ENCODE measurements around the gene ERF.

ERF gene

GRCh38 chr19:42234364-42234763, 20.6 kb downstream of the ERF start:
- DNase-seq, result no peak

GRCh38 chr19:42233678-42234292, 21.1 kb downstream of the ERF start:
- DNase-seq, result no peak

GRCh38 chr19:42233106-42233505, 21.8 kb downstream of the ERF start:
- no peak for DNase-seq

- no peak for DNase-seq
Observed at GRCh38 chr19:42232435-42232834, 22.5 kb downstream of the ERF start.

GRCh38 chr19:42230571-42230970, 24.4 kb downstream of the ERF start:
- no peak for DNase-seq

- no peak for DNase-seq
Observed at GRCh38 chr19:42229855-42230351, 25.0 kb downstream of the ERF start.

GRCh38 chr19:42229301-42229854, 25.6 kb downstream of the ERF start:
- no peak for DNase-seq

GRCh38 chr19:42228641-42229040, 26.3 kb downstream of the ERF start:
- no peak for DNase-seq

GRCh38 chr19:42226886-42227285, 28.0 kb downstream of the ERF start:
- no peak for DNase-seq

GRCh38 chr19:42225718-42226292, 29.1 kb downstream of the ERF start:
- DNase-seq, result no peak

GRCh38 chr19:42224940-42225717, 29.8 kb downstream of the ERF start:
- DNase-seq, result no peak

GRCh38 chr19:42220751-42221097, 34.2 kb downstream of the ERF start:
- DNase-seq, result no peak

GRCh38 chr19:42219812-42220750, 34.8 kb downstream of the ERF start, which contains the start of gene ZNF526:
TSS of gene ZNF526 (plus strand) at chr19:42220312. CDS start at chr19:42224404, 4,092 bp downstream.
- DNase-seq, result peak; percentile 89

GRCh38 chr19:42217520-42218437, 37.1 kb downstream of the ERF start, which contains the start of gene DEDD2:
TSS of gene DEDD2 (minus strand) at chr19:42217677. CDS start at chr19:42217007, 670 bp downstream.
- peak; percentile 57 for DNase-seq

GRCh38 chr19:42216653-42217519, 38.0 kb downstream of the ERF start:
- DNase-seq, result no peak

GRCh38 chr19:42214810-42215485, 40.0 kb downstream of the ERF start:
- no peak for DNase-seq

- no peak for DNase-seq
Observed at GRCh38 chr19:42212886-42213285, 42.0 kb downstream of the ERF start.

- no peak for DNase-seq
Observed at GRCh38 chr19:42208612-42209011, 46.3 kb downstream of the ERF start.

GRCh38 chr19:42207767-42208271, 47.1 kb downstream of the ERF start:
- DNase-seq, result no peak
